Endothelial cell of umbilical vein (primary cell): ENCODE measurements around the gene PIGQ. TPM values are rescaled to one million over a fixed set of nuclear protein-coding genes. Genes with fewer than 3 reads are reported as not detected.

Source experiments
- BruUV-seq: library from RNA; stranded (reverse); fragments of 400-500 nt; replicated peaks from 2 replicates; lab custom pipeline; 2021; lab: Mats Ljungman, UMichigan
- CTCF ChIA-PET: fragments of 300-600, 350-600 bp; sonication (Branson Sonifier 250); formaldehyde crosslinking; loops from one replicate; lab custom pipeline; 2021; ENCODE audit warnings: antibody characterized with exemption, inconsistent platforms; lab: Charles Lee
- POLR2A ChIA-PET: fragments of 300-600, 350-600 bp; sonication (Branson Sonifier 250); formaldehyde crosslinking; loops from one replicate; lab custom pipeline; 2021; ENCODE audit warnings: antibody characterized with exemption, inconsistent platforms; lab: Charles Lee
- DNase-seq: peaks from one replicate; pipeline ENCODE4 v3.0.0-alpha.2; 2011; ENCODE audit warnings: low read depth, low spot score
- FAIRE-seq: peaks from 2 replicates; lab custom pipeline; 2011; peaks lifted over from hg19 to GRCh38; lab: Jason Lieb, UNC
- H2AFZ ChIP-seq: 2 replicates; pipeline ENCODE4 v1.6.0; 2012; ENCODE audit warnings: low read depth, low read length, control low read depth, inconsistent platforms
- H3K27ac ChIP-seq: 2 replicates; pipeline ENCODE4 v1.5.1; 2011; ENCODE audit warnings: low read depth, mild to moderate bottlenecking, control low read depth, low read length, moderate library complexity; ENCODE audit not compliant: insufficient read depth
- H3K27me3 ChIP-seq, 2 experiments: 2 replicates each; pipeline versions ENCODE4 v1.6.0 to v1.6.1; 2011; ENCODE audit warnings: low read length in 2 of 2, mixed read lengths in 1 of 2; ENCODE audit not compliant: control insufficient read depth in 2 of 2, insufficient read depth in 2 of 2
- H3K36me3 ChIP-seq, 2 experiments: 2 replicates in 1 of 2; 3 replicates in 1 of 2; pipeline ENCODE4 v1.5.1; 2011; ENCODE audit warnings: low read length in 2 of 2, mild to moderate bottlenecking in 1 of 2, moderate library complexity in 1 of 2; ENCODE audit not compliant: control insufficient read depth in 2 of 2, insufficient read depth in 2 of 2; ENCODE audit errors: extremely low read depth in 1 of 2
- H3K4me1 ChIP-seq: 3 replicates; pipeline ENCODE4 v1.5.1; 2011; ENCODE audit warnings: mild to moderate bottlenecking, low read length; ENCODE audit not compliant: control insufficient read depth, insufficient read depth; ENCODE audit errors: extremely low read depth
- H3K4me2 ChIP-seq: 2 replicates; pipeline ENCODE4 v1.6.1; 2011; ENCODE audit warnings: low read length, control low read depth, mixed read lengths; ENCODE audit not compliant: insufficient read depth
- H3K4me3 ChIP-seq, 3 experiments: fragments of 200-600 bp in 1 of 3; sonication (generic), shearing (Covaris generic) in 1 of 3; replicated peaks in 1 of 3; 2 replicates each; pipeline ENCODE4 v1.5.1; 2011 to 2016; ENCODE audit warnings: control low read depth in 3 of 3, low read length in 3 of 3, mild to moderate bottlenecking in 2 of 3, inconsistent platforms in 1 of 3, low read depth in 1 of 3, moderate library complexity in 1 of 3; ENCODE audit not compliant: insufficient read depth in 1 of 3
- H3K79me2 ChIP-seq: 2 replicates; pipeline ENCODE4 v1.6.0; 2012; ENCODE audit warnings: low read length, inconsistent platforms; ENCODE audit not compliant: control insufficient read depth, insufficient read depth
- H3K9ac ChIP-seq: replicated peaks from 2 replicates; pipeline ENCODE3; 2011; ENCODE audit warnings: low read length, control low read depth; ENCODE audit not compliant: insufficient read depth; ENCODE audit errors: extremely low read depth
- H3K9me1 ChIP-seq: replicated peaks from 3 replicates; pipeline ENCODE4 v1.6.0; 2011; ENCODE audit warnings: mild to moderate bottlenecking, low read length; ENCODE audit not compliant: control insufficient read depth, insufficient read depth; ENCODE audit errors: extremely low read depth
- H3K9me3 ChIP-seq: replicated peaks from 2 replicates; pipeline ENCODE4 v1.5.1; 2012; ENCODE audit warnings: low read length, inconsistent platforms; ENCODE audit not compliant: control insufficient read depth, insufficient read depth
- H4K20me1 ChIP-seq: replicated peaks from 2 replicates; pipeline ENCODE3; 2011; ENCODE audit warnings: mild to moderate bottlenecking, low read length; ENCODE audit not compliant: control insufficient read depth, insufficient read depth; ENCODE audit errors: extremely low read depth
- CTCF ChIP-seq, 2 donors: IDR thresholded peaks; 1 replicate in 1 of 2; 2 replicates in 1 of 2; pipeline ENCODE4 v1.5.1; 2011; ENCODE audit warnings: low read length in 2 of 2, mild to moderate bottlenecking in 2 of 2, moderate library complexity in 2 of 2, control low read depth in 1 of 2, inconsistent platforms in 1 of 2, low read depth in 1 of 2; ENCODE audit not compliant: insufficient read depth in 1 of 2; ENCODE audit errors: extremely low read depth in 1 of 2
- POLR2AphosphoS5 ChIP-seq: IDR thresholded peaks from 2 replicates; pipeline ENCODE4 v1.6.1; 2012; ENCODE audit warnings: low read depth, mild to moderate bottlenecking, control low read depth, low read length, moderate library complexity; ENCODE audit not compliant: insufficient read depth
- dilution Hi-C: fragments of 300-500 bp; cut with MboI; formaldehyde crosslinking; loops from one replicate; pipeline ENCODE4 v1.15.0; 2019; ENCODE audit warnings: low sequenced_read_pairs; ENCODE audit not compliant: extremely low pct_ligation_motif_present
- intact Hi-C: fragments of 100-400 bp; cut with micrococcal nuclease; formaldehyde crosslinking; loops from one replicate; pipeline ENCODE4 v1.10.0; 2022
- polyA plus RNA-seq, 4 experiments: library from polyadenylated mRNA; depleted of rRNA in 3 of 4; stranded (reverse) in 3 of 4; unstranded in 1 of 4; fragments of >200 nt; gene quantifications; 2 replicates each; pipeline versions ENCODE4 v1.2.1 to v1.2.3, GENCODE V29; 2011 to 2012; ENCODE audit warnings: missing spikeins in 1 of 4
- total RNA-seq: library from RNA; stranded (reverse); gene quantifications from 2 replicates; pipeline ENCODE4 v1.2.3, GENCODE V29; 2021

PIGQ gene
- total and polyA plus RNA-seq, 2 donors (not counting 3 experiments of a cell fraction or from before 2014, with no cell fraction given), result 66.9 to 67.7 TPM

- no peaks in the 10 kb centered on the region for H3K9me3 ChIP-seq
- no peaks in the 10 kb centered on the region for H4K20me1 ChIP-seq
- TF ChIP-seq CTCF (IDR thresholded peaks at IDR 0.05; ENCODE audit: extremely low read depth in 1 of 2, insufficient read depth in 1 of 2, low read depth in 1 of 2, low read length in 2 of 2), result no peak
- peak; percentile 3 for TF ChIP-seq POLR2AphosphoS5
- peaks cover 35% of the 10 kb centered on the region for H3K4me1 ChIP-seq
- H3K36me3 ChIP-seq, result peaks cover 1 to 2% of the 10 kb centered on the region in 2 experiments
- peak overlapping the region; percentile 37 to 81 (median 53) for H3K4me3 ChIP-seq
- no peaks in the 10 kb centered on the region for H3K9me1 ChIP-seq
- ChIA-PET POLR2A (interaction anchor here (0.6 kb wide), 1 partner anchor 61 kb away, joined by 12 read pairs; no protein-coding TSS in a partner anchor), CTCF (interaction anchor here (0.7 to 1.2 kb wide), 4 partner anchors 17 to 134 kb away, joined by 3 read pairs; no protein-coding TSS in a partner anchor)
- H3K4me2 ChIP-seq, result peak overlapping the region; percentile 73
- H3K9ac ChIP-seq, result peak overlapping the region; percentile 80
- FAIRE-seq, result peak; percentile 38
- BruUV-seq, result TSS peak; percentile 41
- DNase-seq, result no peak
- dilution Hi-C loops (no loop called here), intact Hi-C loops (loop anchor here (1.0 to 5.0 kb wide), 3 partner anchors 41 to 130 kb away; partner anchors contain the start of genes NHLRC4, NME4, PIGQ and RAB11FIP3)
- no peaks in the 10 kb centered on the region for H3K27me3 ChIP-seq
- H3K27ac ChIP-seq, result peak overlapping the region; percentile 90
- H3K79me2 ChIP-seq, result peaks cover 46% of the 10 kb centered on the region
- no peak overlapping the region for H2AFZ ChIP-seq
Measured at GRCh38 chr16:526181-527014, 43.4 kb upstream of the PIGQ start.
